Effector CD4-positive, alpha-beta T cell (primary cell): Measurements from ENCODE around the gene INPP5D.
"Not testable (repeated sequence)": the region's sequence is repeated elsewhere in the genome, so short reads cannot be mapped to it uniquely, and the experiment has no call there.

Experiments
- DNase-seq: peaks from one replicate; pipeline ENCODE4 v3.0.0-alpha.2; 2020
- total RNA-seq: gene quantifications from one replicate; lab custom pipeline; 2026; lab: John Stamatoyannopoulos, UW

The INPP5D gene
- total RNA-seq = 301 reads per million, percentile 95 among the genes with 10 or more reads in this experiment

DNA sequence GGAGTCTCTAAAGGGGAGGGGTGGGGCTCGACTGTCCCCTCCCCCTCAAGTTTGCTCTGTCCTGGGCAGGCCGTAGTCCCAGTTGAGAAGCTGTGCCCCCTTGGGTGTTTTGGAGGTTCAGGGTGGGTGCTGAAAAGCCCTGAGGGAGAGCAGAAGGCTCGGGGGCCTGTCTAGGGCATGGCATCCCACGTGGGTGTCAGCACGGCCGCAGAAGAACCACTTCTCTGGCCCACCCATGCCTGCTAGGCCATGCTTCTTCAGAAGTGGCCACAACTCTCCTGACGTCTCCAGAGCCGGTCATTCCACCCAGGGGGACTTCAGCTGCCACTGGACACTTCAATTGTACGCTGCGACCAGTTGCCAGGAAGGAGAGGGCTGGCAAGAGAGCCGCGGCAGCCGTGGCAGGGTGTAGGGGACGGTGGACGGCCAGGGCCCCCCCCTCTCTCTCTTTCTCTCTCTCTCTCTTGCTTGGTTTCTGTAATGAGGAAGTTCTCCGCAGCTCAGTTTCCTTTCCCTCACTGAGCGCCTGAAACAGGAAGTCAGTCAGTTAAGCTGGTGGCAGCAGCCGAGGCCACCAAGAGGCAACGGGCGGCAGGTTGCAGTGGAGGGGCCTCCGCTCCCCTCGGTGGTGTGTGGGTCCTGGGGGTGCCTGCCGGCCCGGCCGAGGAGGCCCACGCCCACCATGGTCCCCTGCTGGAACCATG lies at the start of gene INPP5D:
INPP5D (plus strand) TSS at position 546 of the 704 bp plus-strand sequence; CDS start at position 683, 137 bp downstream.
- DNase-seq = peak; percentile 66

DNA sequence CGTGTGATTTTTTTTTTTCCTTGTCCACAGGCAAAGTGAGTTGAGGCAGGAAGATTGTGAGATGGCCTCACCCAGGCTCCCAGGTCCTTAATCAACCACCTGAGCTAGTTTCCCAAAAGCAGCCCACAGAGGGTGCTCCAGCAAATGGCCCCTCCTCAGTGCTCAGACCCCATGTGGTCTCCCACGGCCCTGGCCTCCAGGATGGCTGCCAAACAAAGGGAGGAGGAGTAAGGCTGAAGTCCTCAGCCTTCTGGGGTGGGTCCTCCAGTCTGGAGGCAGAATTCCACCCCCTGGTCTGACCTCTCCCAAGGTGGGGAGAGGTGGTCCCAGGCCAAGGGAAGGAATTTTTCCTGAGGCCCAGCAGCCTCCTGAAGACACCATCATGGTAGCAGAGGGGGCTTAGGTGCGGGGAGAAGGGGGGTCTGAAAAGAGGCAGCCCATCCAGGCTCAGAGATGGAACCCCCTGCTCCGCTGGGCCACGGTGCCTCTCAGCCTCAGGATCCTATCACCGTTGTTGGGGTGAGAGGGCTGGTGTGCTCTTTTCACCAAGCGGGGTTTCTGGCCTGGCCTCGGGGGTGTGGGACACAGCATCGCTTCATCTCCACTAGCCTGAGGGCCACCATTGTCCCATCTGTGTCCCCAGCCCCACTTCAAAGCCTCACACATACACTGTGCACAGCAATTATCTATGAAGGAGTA lies 49.4 kb upstream of the INPP5D start:
- no peak for DNase-seq

DNA sequence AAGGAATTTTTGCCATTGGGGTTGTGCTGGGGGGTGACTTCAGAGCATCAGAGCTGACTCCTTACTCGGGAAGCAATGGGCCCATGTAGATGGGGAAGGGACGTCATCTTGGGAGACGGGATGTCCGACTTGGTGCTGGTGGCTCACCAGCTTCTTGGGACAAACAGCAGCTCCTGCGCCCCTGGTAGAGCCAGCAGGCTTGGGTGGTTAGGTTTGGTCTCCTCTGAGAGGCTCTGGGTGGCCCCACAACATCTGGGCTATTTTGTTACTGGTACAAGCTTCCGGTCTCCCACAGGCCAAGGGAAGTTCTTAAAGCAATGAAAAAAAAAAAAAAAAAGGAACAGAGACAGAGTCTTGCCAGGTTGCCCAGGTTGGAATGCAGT lies 48.9 kb upstream of the INPP5D start:
- no peak for DNase-seq

DNA sequence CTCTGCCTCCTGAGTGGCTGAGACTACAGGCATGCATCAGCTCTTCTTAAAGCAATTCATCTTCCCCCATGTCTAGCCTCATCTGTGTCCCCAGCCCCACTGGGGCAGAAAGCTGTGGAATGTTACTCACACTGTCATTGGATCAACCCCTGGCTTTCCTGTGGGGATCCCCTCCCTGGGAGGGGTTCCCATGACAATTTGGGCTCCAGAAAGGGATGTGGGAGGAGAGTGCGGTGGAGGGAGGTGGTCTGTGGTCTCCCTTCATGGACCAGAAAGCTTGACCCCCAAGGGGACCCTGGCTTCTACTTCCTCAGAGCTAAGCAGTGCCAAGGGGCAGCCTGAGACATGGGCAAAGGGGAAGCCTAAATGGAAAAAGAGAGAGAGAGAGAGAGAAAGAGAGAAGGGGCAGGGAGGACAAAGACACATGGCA lies 48.4 kb upstream of the INPP5D start:
- DNase-seq = no peak

DNA sequence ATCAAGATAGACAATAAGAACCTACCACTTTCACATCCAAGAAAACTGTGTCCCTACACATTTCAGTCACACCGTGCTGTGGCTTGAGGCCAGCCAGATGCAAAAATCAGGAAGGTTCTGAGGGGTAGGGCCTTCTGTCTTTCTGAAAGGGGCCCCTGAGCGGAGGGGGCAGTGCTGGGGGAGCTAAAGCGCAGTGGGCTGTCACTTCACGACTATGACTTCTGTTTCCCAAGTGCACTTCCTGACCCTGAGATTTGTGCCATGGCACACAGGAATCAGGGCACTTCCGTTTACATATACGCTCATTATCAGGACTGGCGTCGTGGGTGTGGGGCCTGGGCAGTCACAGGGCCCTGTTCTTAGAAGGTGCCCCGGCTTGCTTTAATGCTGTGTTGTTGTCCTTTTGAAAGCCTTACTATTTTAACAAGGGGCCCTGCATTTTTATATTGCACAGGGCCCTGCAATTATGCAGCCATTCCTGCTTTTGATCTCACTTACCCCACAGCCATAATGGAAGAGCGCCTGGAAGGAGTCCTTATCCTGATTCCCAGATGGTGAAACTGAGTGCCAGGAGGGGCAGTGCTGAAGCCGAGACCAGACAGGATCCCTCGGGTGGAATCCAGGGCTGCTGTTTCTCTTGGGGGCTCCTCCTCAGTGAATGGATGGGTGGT lies 47.7 kb upstream of the INPP5D start:
- no peak for DNase-seq

DNA sequence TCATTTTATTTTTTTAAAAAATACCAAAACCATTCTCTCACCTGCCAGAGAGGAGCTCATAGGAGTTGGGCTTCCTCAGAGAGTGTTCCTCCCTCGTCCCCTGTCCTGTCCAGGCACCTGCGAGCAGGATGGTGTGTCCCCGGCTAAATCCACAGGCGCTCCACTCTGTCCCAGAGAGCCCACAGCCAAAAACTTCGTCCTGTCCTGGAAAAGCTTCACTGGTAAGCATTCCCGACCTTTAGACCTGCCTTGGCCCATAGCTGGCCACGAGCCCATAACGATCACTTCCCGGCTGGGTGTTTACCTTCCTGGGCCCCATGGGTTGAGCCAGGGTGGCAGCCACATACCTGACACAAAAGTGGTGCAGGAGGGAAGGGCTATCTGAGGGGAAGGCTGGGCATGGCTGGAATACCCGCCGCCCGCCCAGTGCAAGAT lies 47.1 kb upstream of the INPP5D start, which contains the start of gene NGEF:
NGEF (minus strand) TSS at position 230 of the 435 bp plus-strand sequence. CDS start 38,366 bp downstream, outside the sequence.
- DNase-seq = no peak

GRCh38 chr2:233013650-233014049 lies 46.5 kb upstream of the INPP5D start:
- no peak for DNase-seq

DNA sequence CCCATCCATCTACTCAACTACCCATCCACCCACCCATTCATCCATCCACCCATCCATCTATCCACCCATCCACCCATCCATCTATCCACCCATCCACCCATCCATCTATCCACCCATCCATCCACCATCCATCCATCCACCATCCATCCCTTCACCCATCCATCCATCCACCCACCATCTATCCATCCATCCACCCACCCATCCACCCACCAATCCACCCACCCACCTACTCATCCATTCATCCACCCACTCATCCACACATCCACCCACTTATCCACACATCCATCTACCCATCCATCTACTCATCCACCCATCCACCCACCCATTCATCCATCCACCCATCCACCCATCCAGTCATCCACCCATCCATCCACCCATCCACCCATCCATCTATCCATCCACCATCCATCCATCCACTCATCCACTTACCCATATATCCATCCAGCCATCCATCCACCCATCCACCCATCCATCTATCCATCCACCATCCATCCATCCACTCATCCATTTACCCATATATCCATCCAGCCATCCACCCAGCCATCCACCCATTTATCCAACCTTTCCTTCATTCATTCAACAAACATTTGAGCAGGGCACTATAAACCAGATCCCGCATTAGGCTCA lies 45.0 kb upstream of the INPP5D start:
- DNase-seq = no peak

DNA sequence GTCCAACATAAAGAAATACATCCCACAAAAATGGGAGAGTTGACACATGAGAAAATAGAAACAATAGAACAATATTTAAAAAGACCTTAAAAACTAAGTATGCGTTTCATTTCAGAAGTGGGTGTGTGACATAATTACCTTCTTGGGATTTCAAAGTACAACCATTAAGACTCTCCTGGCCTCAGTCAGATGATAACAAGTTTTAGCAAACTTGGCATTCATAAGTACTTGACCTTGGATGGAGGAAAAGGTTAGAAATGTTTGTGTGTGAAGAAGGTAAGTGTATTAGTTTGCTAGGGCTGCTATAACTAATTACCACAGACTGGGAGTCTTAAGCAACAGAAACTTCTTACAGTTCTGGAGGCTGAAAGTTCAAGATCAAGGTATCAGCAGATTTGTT lies 42.2 kb upstream of the INPP5D start:
- DNase-seq = no peak

GRCh38 chr2:233019610-233020009 lies 40.5 kb upstream of the INPP5D start:
- DNase-seq = not testable (repeated sequence)

GRCh38 chr2:233020454-233020853 lies 39.7 kb upstream of the INPP5D start:
- no peak for DNase-seq

DNA sequence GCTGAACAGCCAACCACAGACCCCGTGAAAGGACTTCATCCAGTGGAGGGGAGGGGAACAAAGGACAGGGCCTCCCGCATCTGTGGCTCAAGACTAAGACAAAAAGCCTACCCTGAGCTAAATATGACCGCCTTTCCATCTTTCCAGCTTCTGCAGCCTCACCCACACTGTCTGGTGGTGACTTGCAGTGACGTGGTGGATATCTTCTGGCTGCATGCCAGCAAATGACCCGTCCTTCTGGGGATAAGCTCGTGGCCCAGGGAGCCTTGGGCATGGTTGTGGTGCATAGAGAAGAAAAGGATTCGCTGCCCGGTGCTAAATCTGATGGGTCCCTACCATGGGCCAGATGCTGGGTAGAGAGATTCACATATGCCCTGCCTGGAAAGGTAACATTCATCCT lies 38.4 kb upstream of the INPP5D start:
- no peak for DNase-seq

- DNase-seq = no peak
Measured at GRCh38 chr2:233022561-233022960, 37.6 kb upstream of the INPP5D start.

GRCh38 chr2:233023007-233023760 lies 37.0 kb upstream of the INPP5D start:
- DNase-seq = no peak

- no peak for DNase-seq
Measured at GRCh38 chr2:233023761-233024410, 36.3 kb upstream of the INPP5D start.

- no peak for DNase-seq
Measured at GRCh38 chr2:233025706-233026105, 34.4 kb upstream of the INPP5D start.

DNA sequence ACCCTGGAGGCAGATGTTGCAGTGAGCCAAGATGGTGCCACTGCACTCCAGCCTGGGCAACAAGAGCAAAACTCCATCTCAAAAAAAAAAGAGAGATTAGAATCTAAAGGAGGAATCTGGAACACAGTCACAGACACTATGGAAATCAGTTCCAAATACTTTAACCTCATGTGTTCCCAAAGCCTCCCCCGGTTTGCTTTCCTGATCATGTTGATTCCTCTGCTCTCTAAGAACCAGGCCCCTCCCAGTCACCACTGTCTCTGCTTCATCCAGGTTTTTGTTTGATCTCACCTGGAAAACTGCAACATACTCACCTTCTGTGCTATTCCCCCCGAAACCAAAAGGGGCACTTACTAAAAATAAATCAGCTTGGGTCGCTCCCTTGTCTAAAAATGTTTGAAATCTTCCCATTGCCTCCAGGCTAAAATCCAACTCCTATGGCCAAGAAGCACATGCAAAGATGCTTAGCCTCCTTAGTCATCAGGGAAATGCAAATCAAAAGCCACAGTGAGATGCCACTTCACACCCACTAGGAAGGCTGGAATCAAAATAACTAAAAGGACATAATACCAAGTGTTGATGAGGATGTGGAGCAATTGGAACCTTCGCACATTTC lies 33.8 kb upstream of the INPP5D start:
- DNase-seq = no peak

DNA sequence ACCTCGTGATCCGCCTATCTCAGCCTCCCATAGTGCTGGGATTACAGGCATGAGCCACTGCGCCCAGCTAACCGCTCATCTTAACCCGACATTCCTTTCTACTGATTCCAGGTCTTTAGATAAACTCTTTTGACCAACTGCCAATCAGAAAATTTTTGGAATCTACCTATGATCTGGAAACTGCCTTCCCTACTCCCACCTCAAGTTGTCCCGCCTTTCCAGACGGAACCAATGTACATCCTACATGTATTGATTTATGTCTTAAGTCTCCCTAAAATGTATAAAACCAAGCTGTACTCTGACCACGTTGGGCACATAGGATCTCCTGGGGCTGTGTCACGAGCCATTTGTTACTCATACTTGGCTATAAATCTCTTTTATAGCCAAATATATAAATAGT lies 30.8 kb upstream of the INPP5D start:
- DNase-seq = no peak

GRCh38 chr2:233031556-233032500 lies 28.3 kb upstream of the INPP5D start:
- no peak for DNase-seq
